Lower leg skin (tissue), 4 donors: ENCODE measurements around the gene LEMD1. TPM values are rescaled to one million over a fixed set of nuclear protein-coding genes. Genes with fewer than 3 reads are reported as not detected.

Experiments used
- DNase-seq, 2 donors: peaks; one replicate each; pipeline ENCODE4 v3.0.0-alpha.2; 2019; ENCODE audit warnings: low spot score in 2 of 2
- H3K4me3 ChIP-seq: fragments of 200-600 bp; sonication (generic); 2 replicates; pipeline ENCODE4 v1.5.1; 2017; ENCODE audit warnings: mild to moderate bottlenecking, low read depth; ENCODE audit not compliant: poor library complexity, severe bottlenecking
- POLR2A ChIP-seq, 2 donors: fragments of 450-650 bp; IDR thresholded peaks; one replicate each; pipeline ENCODE4 v1.6.1; 2016 to 2017; ENCODE audit warnings: antibody characterized with exemption in 2 of 2, mild to moderate bottlenecking in 1 of 2, moderate library complexity in 1 of 2
- WGBS, 2 donors: methylation state at CpG; one replicate each; pipeline ENCODE4 v1.1.5; 2018; 5-methylcytosine and 5-hydroxymethylcytosine counted together
- intact Hi-C: fragments of 100-400 bp; cut with DNase I; formaldehyde crosslinking; loops from one replicate; pipeline ENCODE4 v1.15.0; 2023; ENCODE audit warnings: low total_unique reads
- microRNA counts, 2 donors: library from miRNA; unstranded; fragments of <30 nt; microRNA quantifications; one replicate each; lab custom pipeline; 2016
- microRNA-seq, 2 donors: library from miRNA; unstranded; fragments of <30 nt; microRNA quantifications; one replicate each; pipeline ENCODE4, GENCODE V29; 2016; ENCODE audit warnings: borderline replicate concordance in 2 of 2, borderline number of aligned reads in 1 of 2
- total RNA-seq, 4 donors: library from RNA; depleted of rRNA; stranded (reverse); fragments of >200 nt; gene quantifications; one replicate each; pipeline ENCODE4 v1.1.0, GENCODE V29; 2016
- TF ChIP-seq, protein P1 (sequence below), 3 donors: fragments of 450-650 bp; IDR thresholded peaks; one replicate each; pipeline ENCODE4 v1.5.1; 2016; ENCODE audit warnings: antibody characterized with exemption in 3 of 3, mild to moderate bottlenecking in 3 of 3, moderate library complexity in 2 of 3

Gene LEMD1
- total RNA-seq, 4 donors from 2014 or later = not detected

DNA sequence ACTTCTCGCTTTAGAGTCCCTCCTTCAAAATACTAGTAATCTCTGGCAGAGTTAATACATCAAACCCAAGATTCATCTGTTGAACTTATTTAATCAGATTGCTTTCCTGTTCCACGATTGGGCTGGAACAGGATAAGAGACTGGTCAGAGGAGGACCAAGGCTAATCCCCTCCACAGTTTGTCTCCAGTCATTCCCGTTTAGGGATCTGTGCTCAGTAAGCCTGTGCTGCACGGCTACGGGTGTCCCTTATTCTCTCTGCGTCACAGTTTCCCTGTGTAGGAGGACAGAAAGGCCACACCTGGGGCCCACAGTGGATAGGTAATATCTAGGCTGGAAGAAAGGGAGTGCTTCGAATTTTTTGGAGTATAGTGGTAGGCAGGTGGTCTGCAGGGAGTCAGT is 83.8 kb downstream of the LEMD1 start:
- TF ChIP-seq, protein P1, sequence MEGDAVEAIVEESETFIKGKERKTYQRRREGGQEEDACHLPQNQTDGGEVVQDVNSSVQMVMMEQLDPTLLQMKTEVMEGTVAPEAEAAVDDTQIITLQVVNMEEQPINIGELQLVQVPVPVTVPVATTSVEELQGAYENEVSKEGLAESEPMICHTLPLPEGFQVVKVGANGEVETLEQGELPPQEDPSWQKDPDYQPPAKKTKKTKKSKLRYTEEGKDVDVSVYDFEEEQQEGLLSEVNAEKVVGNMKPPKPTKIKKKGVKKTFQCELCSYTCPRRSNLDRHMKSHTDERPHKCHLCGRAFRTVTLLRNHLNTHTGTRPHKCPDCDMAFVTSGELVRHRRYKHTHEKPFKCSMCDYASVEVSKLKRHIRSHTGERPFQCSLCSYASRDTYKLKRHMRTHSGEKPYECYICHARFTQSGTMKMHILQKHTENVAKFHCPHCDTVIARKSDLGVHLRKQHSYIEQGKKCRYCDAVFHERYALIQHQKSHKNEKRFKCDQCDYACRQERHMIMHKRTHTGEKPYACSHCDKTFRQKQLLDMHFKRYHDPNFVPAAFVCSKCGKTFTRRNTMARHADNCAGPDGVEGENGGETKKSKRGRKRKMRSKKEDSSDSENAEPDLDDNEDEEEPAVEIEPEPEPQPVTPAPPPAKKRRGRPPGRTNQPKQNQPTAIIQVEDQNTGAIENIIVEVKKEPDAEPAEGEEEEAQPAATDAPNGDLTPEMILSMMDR (IDR thresholded peaks at IDR 0.05) = no peak
- no peak for TF ChIP-seq POLR2A (IDR thresholded peaks at IDR 0.05)
- intact Hi-C loops = loop anchor here (10.0 kb wide), 1 partner anchor 147 kb away; no protein-coding TSS in a partner anchor

DNA sequence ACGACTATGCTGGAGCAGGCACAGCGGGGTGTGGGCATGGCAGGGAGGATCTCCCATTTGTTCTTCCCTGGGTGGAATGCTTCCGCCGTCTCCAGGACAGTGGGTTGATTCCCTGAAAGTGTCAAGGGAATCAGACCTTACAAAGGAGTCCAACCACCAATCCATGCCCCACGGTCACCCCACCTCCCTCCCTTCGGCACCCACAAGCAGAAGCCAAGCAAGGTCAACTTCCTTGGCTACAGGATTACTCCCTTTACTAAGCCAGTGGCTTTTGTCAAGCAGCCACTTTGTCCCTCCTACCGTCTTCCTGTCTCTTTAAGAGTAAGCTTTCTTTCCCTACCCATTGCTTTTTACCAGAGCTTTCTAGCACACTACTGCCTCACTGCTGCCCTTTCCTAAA is 84.4 kb downstream of the LEMD1 start:
- TF ChIP-seq, protein P1 (IDR thresholded peaks at IDR 0.05) = no peak
- TF ChIP-seq POLR2A (IDR thresholded peaks at IDR 0.05) = no peak
- intact Hi-C loops = loop anchor here (10.0 kb wide), 1 partner anchor 147 kb away; no protein-coding TSS in a partner anchor

More for the DNA sequence above, 83.8 kb downstream of the LEMD1 start:
- 76 to 85% methylated on average over 7 of the region's 7 CpGs for WGBS, 2 donors
- H3K4me3 ChIP-seq = no peak overlapping the region
- DNase-seq = no peak

DNA sequence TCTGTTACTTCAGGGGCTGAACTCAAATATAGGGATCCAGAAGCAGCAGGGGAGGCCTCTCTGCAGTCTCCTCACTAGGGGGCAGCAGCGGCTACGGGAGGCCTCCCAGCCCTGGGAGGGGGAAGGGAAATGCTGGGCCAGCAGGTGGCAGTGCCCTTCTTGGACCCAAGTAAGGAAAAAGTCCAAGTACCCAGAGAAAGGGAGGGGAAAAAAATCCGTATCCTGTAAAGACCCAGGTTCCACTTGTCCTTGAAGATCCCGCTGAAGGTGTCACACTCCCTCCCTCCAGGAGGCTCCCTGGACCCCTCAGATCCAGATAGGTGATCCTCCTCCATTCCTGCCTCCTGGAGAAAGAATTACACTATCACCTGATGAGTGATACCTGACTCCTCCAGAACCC is 86.2 kb downstream of the LEMD1 start:
- intact Hi-C loops = loop anchor here (10.0 kb wide), 1 partner anchor 149 kb away; no protein-coding TSS in a partner anchor
- no peak overlapping the region for H3K4me3 ChIP-seq
- DNase-seq = peak in 1 of 2 donors; percentile 33
- 4 to 8% methylated on average over 4 of the region's 4 CpGs for WGBS, 2 donors
- TF ChIP-seq, protein P1 (IDR thresholded peaks at IDR 0.05) = peak in 1 of 3 donors; percentile 70
- no peak for TF ChIP-seq POLR2A (IDR thresholded peaks at IDR 0.05)

More for the DNA sequence above, 84.4 kb downstream of the LEMD1 start:
- DNase-seq = no peak
- WGBS, 2 donors = 73 to 77% methylated on average over 6 to 7 of the region's 7 CpGs
- no peak overlapping the region for H3K4me3 ChIP-seq

DNA sequence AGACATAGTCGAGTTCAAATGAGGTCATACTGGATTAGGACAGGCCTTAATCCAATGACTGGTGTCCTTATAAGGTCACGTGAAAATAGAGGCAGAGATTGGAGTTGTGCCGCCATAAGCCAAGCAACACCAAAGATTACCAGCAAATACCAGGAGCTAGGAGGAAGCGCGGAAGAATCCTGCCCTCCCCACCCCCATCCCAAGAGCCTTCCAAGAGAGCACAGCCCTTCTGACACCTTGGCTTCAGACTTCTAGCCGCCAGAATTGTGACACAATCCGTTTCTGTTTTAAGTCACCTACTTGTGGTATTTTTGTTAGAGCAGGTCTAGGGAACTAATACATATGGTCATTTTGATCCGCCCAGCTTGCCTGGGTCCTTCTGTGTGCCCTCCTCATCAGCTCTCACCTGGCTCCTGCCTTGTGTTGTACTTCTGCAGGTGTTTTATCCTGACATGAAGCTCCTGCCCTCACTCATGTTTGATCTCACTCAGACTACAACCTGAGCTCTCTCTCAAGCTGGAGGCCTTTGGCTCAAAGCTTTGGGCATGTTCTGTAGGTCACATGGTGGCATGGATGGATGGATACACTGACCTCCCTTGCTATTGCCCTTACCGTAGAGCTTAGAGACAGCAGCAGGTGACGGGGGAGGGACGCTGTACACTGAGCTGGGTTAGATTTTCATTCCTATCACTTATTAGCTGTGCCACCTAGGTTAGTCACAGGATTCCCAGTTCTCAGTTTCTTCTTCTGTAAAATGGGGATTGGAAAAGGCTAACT is 89.7 kb downstream of the LEMD1 start:
- no peak overlapping the region for H3K4me3 ChIP-seq
- TF ChIP-seq, protein P1 (IDR thresholded peaks at IDR 0.05) = no peak
- no peak for TF ChIP-seq POLR2A (IDR thresholded peaks at IDR 0.05)
- WGBS, 2 donors = 90 to 91% methylated on average over 11 of the region's 11 CpGs
- no peak for DNase-seq
- intact Hi-C loops = loop anchor here (10.0 kb wide), 1 partner anchor 153 kb away; no protein-coding TSS in a partner anchor

MicroRNAs encoded within 50 kb of the gene (microRNA counts, 767-probe panel; counts per million panel counts)
- 0 to 358 counts per million in 2 donors for microRNA hsa-miR-135b-5p (lab: Ali Mortazavi, UCI)

Small RNAs within 50 kb of the gene (microRNA-seq; reads per million reads assigned to microRNA genes)
- 12.5 to 25.1 reads per million in 2 donors for gene MIR135B

Other genes starting within 250 kb of the LEMD1 start
- 10 to 100 TPM; 15.3 to 21.3 (median 17.7) TPM for gene DSTYK, start 210.4 kb downstream of the LEMD1 start, total RNA-seq
- gene TMCC2, start 194.1 kb downstream of the LEMD1 start, total RNA-seq = 1 to 10 TPM; 2.2 to 4.2 (median 3.5) TPM
- gene NUAK2, start 100.3 kb downstream of the LEMD1 start, total RNA-seq = 10 to 100 TPM; 31.9 to 39.2 (median 32.3) TPM
- under 1 TPM in 1 of 4 donors, not detected in 3; 0.30 TPM for gene KLHDC8A, start 65.1 kb downstream of the LEMD1 start, total RNA-seq
- under 1 TPM in 1 of 4 donors, not detected in 3; 0.26 TPM for gene BLACAT1, start 34.0 kb upstream of the LEMD1 start, total RNA-seq
- gene CDK18, start 82.6 kb upstream of the LEMD1 start, total RNA-seq = 1 to 10 TPM; 4.5 to 6.5 (median 5.1) TPM
- gene ELK4, start 210.0 kb upstream of the LEMD1 start, total RNA-seq = 10 to 100 TPM; 24.1 to 44.2 (median 28.3) TPM